SIG-M5 treated with dmso at 0.1 percent for 504 hours (cell line): ENCODE measurements around the gene DNAH3.

Experiments
- DNase-seq: peaks from one replicate; lab custom pipeline; 2025; ENCODE audit not compliant: unreplicated experiment; lab: John Stamatoyannopoulos, UW

DNAH3 gene

DNA sequence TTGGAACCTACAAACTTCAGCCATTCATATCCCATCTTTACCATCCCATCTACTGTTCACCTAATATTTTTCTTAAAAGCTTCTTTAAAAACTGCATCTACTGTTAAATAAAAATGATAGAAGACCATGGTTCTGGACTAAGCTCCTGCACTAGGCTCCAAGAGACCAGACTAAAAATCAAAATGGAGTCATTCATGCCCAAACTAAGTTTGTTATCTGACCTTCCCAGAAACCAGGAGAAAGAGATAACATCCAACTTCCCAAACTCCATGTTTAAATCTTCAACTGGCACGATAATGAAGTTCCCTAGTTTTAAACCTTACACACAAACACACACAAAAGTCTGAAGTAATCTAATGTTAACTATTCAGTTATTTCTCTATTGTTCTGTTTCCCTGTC lies 264.3 kb downstream of the DNAH3 start:
- no peak for DNase-seq

GRCh38 chr16:20884240-20884556 lies 266.4 kb downstream of the DNAH3 start:
- DNase-seq: no peak

DNA sequence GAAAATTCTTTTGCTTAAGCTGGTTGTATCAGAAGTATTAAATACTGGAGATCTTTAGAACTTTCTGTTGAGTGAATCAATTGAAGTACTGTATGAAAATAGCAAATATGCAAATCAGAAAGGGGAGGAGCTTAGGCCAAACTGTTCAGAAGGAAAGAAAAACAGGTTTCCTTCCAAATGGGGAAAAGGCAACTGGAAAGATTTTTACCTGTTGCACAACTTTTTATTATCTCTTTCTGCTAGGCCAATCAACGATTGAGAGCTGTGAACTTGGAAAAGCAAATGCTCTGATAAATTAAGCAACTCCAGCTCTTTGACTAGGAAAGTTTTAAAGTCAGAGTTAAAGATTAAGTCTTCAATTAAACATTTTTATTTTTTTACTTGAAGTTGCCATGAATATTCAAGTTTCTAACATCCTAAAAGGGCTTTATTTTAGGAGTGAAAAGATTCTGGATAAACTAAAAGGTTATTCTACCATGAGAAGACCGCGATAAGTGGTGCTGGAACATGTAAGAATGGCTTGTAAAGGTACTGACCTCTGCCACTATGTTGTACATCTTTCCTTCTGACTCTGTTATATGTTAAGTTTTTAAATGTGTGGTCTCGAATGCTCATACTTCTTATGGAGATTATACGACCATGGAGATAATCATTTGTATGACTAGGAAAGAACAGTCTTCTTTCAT lies 266.9 kb downstream of the DNAH3 start:
- DNase-seq: no peak
